Hematopoietic multipotent progenitor cell treated with erythropoietin and hydrocortisone succinate and interleukin-3 and kit ligand, for 4 days (in vitro differentiated cells): Measurements from ENCODE around the gene CHIT1.

ENCODE experiments used
- DNase-seq: peaks from one replicate; pipeline ENCODE4 v3.0.0-alpha.2; 2015

Gene CHIT1

GRCh38 chr1:203186446-203187303 is 42.8 kb downstream of the CHIT1 start, which contains the start of gene CHI3L1:
Gene CHI3L1, minus strand, starts transcription at chr1:203186704. Its CDS starts 81 bp downstream, at chr1:203186623.
- no peak for DNase-seq

- no peak for DNase-seq
These were observed 43.4 kb downstream of the CHIT1 start for GRCh38 chr1:203186091-203186445.

- no peak for DNase-seq
These were observed 43.9 kb downstream of the CHIT1 start for GRCh38 chr1:203185585-203185984.

- no peak for DNase-seq
These were observed 44.4 kb downstream of the CHIT1 start for GRCh38 chr1:203185061-203185461.

GRCh38 chr1:203184467-203184866 is 45.0 kb downstream of the CHIT1 start:
- no peak for DNase-seq

GRCh38 chr1:203183828-203184227 is 45.6 kb downstream of the CHIT1 start:
- DNase-seq: no peak

- no peak for DNase-seq
These were observed 47.0 kb downstream of the CHIT1 start for GRCh38 chr1:203182387-203182953.

- no peak for DNase-seq
These were observed 47.7 kb downstream of the CHIT1 start for GRCh38 chr1:203181586-203182386.

GRCh38 chr1:203180611-203181330 is 48.7 kb downstream of the CHIT1 start:
- DNase-seq: no peak

- DNase-seq: no peak
These were observed 49.8 kb downstream of the CHIT1 start for GRCh38 chr1:203179667-203180005.

GRCh38 chr1:203178821-203179666 is 50.4 kb downstream of the CHIT1 start:
- no peak for DNase-seq

GRCh38 chr1:203178083-203178482 is 51.4 kb downstream of the CHIT1 start:
- no peak for DNase-seq

GRCh38 chr1:203177470-203178039 is 51.9 kb downstream of the CHIT1 start:
- no peak for DNase-seq

GRCh38 chr1:203177036-203177405 is 52.5 kb downstream of the CHIT1 start:
- no peak for DNase-seq

- DNase-seq: no peak
These were observed 53.0 kb downstream of the CHIT1 start for GRCh38 chr1:203176273-203177035.

- DNase-seq: peak; percentile 22
These were observed 53.6 kb downstream of the CHIT1 start for GRCh38 chr1:203175827-203176241.

- DNase-seq: no peak
These were observed 54.1 kb downstream of the CHIT1 start, which contains the start of gene MYBPH for GRCh38 chr1:203175237-203175826. Gene MYBPH, minus strand, starts transcription at chr1:203175826. Its CDS starts 71 bp downstream, at chr1:203175755.

- no peak for DNase-seq
These were observed 55.0 kb downstream of the CHIT1 start for GRCh38 chr1:203174324-203174985.

GRCh38 chr1:203173566-203173965 is 55.9 kb downstream of the CHIT1 start:
- DNase-seq: no peak

GRCh38 chr1:203173011-203173555 is 56.4 kb downstream of the CHIT1 start:
- no peak for DNase-seq
